22Rv1 (cell line): ENCODE data around the gene ROPN1B.

Experiments used
- ZFX ChIP-seq: fragments of 450-650 bp; IDR thresholded peaks from 2 replicates; pipeline ENCODE4 v1.6.1; 2017; ENCODE audit warnings: antibody characterized with exemption, borderline replicate concordance
- TF ChIP-seq, protein P1 (sequence below): fragments of 450-650 bp; IDR thresholded peaks from 2 replicates; pipeline ENCODE4 v1.5.1; 2017; ENCODE audit warnings: mild to moderate bottlenecking

DNA sequence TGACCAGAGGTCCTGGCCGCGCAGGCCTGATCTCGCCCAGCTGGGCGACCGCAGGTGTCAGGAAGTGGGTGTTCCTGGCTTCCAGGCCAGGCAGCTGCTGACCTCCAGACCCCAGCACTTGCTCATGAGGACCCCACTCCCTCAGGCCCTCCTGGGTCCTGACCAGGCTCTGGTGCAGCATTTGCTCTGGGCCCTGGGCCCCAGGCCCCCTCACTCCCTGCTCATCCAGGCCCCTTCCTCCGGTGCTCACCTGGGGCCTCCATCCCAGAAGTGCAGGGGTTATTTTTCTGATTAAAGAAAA lies 7.7 kb upstream of the ROPN1B start:
- TF ChIP-seq, protein P1, sequence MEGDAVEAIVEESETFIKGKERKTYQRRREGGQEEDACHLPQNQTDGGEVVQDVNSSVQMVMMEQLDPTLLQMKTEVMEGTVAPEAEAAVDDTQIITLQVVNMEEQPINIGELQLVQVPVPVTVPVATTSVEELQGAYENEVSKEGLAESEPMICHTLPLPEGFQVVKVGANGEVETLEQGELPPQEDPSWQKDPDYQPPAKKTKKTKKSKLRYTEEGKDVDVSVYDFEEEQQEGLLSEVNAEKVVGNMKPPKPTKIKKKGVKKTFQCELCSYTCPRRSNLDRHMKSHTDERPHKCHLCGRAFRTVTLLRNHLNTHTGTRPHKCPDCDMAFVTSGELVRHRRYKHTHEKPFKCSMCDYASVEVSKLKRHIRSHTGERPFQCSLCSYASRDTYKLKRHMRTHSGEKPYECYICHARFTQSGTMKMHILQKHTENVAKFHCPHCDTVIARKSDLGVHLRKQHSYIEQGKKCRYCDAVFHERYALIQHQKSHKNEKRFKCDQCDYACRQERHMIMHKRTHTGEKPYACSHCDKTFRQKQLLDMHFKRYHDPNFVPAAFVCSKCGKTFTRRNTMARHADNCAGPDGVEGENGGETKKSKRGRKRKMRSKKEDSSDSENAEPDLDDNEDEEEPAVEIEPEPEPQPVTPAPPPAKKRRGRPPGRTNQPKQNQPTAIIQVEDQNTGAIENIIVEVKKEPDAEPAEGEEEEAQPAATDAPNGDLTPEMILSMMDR, result no peak
- TF ChIP-seq ZFX, result no peak
